Kidney epithelial cell (primary cell): ENCODE data around the gene FBXO34. TPM values are rescaled to one million over a fixed set of nuclear protein-coding genes. Genes with fewer than 3 reads are reported as not detected.

ENCODE experiments used
- DNase-seq: peaks from one replicate; pipeline ENCODE4 v3.0.0-alpha.2; 2010; ENCODE audit warnings: low read depth
- H3K27me3 ChIP-seq: 2 replicates; pipeline ENCODE4 v1.6.0; 2011; ENCODE audit warnings: low read length; ENCODE audit not compliant: control insufficient read depth, insufficient read depth
- H3K36me3 ChIP-seq: 2 replicates; pipeline ENCODE4 v1.5.1; 2011; ENCODE audit warnings: low read length; ENCODE audit not compliant: control insufficient read depth, insufficient read depth
- H3K4me3 ChIP-seq: 2 replicates; pipeline ENCODE4 v1.5.1; 2011; ENCODE audit warnings: low read depth, mild to moderate bottlenecking, control low read depth, low read length
- CTCF ChIP-seq: IDR thresholded peaks from 2 replicates; pipeline ENCODE4 v1.5.1; 2011; ENCODE audit warnings: mild to moderate bottlenecking, moderate library complexity, low read length, control low read depth, inconsistent platforms; ENCODE audit not compliant: insufficient read depth, poor library complexity, severe bottlenecking
- total RNA-seq: library from RNA; depleted of rRNA; stranded (reverse); fragments of >200 nt; gene quantifications from 2 replicates; pipeline ENCODE4 v1.2.3, GENCODE V29; 2015

FBXO34 gene, protein sequence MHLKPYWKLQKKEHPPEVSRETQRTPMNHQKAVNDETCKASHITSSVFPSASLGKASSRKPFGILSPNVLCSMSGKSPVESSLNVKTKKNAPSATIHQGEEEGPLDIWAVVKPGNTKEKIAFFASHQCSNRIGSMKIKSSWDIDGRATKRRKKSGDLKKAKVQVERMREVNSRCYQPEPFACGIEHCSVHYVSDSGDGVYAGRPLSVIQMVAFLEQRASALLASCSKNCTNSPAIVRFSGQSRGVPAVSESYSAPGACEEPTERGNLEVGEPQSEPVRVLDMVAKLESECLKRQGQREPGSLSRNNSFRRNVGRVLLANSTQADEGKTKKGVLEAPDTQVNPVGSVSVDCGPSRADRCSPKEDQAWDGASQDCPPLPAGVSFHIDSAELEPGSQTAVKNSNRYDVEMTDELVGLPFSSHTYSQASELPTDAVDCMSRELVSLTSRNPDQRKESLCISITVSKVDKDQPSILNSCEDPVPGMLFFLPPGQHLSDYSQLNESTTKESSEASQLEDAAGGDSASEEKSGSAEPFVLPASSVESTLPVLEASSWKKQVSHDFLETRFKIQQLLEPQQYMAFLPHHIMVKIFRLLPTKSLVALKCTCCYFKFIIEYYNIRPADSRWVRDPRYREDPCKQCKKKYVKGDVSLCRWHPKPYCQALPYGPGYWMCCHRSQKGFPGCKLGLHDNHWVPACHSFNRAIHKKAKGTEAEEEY
- 16.6 and 18.4 TPM in 2 replicates for total RNA-seq

DNA sequence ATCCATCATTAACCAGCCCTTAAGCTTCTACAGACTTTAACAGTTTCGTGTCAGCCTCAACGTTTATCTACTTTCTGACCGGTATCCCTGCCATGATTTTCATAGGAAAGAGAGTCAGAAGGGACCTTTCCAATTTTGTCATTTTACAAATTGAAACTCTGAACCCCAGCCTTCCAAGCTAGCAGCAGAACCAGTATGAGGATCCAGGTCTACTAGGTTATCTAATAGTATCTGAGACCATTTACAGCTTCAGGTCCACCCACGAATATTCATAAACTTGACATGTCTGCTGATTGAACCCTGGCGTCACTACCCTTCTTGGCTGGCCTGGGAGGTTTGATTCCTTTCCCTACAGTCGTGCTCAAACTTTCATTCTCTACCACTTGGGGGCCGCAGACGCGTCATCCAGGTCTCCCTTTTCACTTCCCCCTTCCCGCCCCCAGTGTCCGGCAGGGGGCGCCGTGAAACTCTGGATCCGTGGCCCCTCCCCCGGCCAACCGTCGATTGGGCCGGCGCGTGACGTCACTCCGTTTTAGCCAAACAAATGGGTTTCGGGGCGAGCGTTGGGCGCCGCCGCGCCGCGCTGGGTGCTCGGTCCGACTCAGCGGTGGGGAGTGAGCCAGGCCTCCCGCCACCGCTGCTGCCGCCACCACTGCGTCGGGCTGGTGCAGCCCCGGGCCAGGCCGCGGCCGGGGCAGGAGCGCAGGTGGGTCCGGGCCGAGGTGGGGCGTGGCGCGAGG lies at the start of gene FBXO34:
Gene FBXO34, plus strand, starts transcription at position 590 of the 740 bp plus-strand sequence. CDS start 78,970 bp downstream, outside the sequence.
- Histone ChIP-seq H3K36me3 (no peaks in the 10 kb centered on the region), H3K27me3 (no peaks in the 10 kb centered on the region), H3K4me3 (peak within 1 kb of the TSS; percentile 100)
- TF ChIP-seq CTCF = peak; percentile 100
- DNase-seq = peak; percentile 78

GRCh38 chr14:55221968-55222367 lies 49.3 kb upstream of the FBXO34 start:
- DNase-seq = no peak
- no peak for TF ChIP-seq CTCF
- no peaks in the 10 kb centered on the region for H3K36me3 ChIP-seq
- no peaks in the 10 kb centered on the region for H3K27me3 ChIP-seq
- no peak overlapping the region for H3K4me3 ChIP-seq

- no peaks in the 10 kb centered on the region for H3K27me3 ChIP-seq
- H3K36me3 ChIP-seq = no peaks in the 10 kb centered on the region
- DNase-seq = no peak
- no peak for TF ChIP-seq CTCF
- H3K4me3 ChIP-seq = no peak overlapping the region
Measured at GRCh38 chr14:55223364-55223763, 47.9 kb upstream of the FBXO34 start.

DNA sequence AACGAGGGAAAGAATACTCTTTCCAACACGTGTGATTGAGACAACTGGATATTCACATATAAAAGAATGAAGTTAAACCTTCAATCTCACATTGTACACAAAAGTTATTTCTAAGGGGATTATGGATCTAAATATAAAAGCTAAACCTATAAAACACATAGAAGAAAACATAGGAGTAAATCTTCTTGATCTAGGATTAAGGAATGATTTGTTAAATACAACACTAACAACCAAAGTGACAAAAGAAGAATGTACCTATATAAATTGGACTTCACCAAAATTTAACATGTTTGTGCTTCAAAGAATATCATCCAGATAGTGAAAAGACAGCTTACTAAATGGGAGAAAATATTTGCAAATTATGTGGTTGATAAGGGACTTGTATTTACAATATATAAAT lies 43.0 kb upstream of the FBXO34 start:
- no peak for TF ChIP-seq CTCF
- no peaks in the 10 kb centered on the region for H3K36me3 ChIP-seq
- no peaks in the 10 kb centered on the region for H3K27me3 ChIP-seq
- no peak overlapping the region for H3K4me3 ChIP-seq
- no peak for DNase-seq

DNA sequence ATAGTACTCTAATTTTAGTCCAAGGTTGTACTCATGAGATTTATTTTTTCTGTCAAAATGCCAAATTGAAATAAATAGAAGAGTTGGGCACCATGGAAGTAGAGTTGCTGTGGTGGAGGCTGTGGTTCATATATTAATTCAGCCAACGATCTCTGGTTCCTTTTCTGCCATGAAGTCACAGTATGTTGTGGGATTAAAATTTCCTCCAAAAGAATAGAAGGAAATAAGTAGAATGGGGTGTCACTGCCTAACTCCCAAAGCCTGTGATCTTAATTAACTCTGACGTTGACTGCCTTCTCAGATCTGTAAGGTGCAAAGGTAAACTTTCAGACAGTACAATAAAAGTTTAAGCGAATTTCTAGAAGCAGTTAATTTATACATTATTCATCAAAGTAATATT lies 37.6 kb upstream of the FBXO34 start:
- Histone ChIP-seq H3K36me3 (no peaks in the 10 kb centered on the region), H3K27me3 (no peaks in the 10 kb centered on the region), H3K4me3 (no peak overlapping the region)
- no peak for DNase-seq
- TF ChIP-seq CTCF = no peak
